Body of pancreas (tissue), 4 donors: ENCODE measurements around the gene MMP13. TPM values are rescaled to one million over a fixed set of nuclear protein-coding genes. Genes with fewer than 3 reads are reported as not detected.

Experiments used
- ATAC-seq: fragments of 150-250 bp; one replicate; pipeline ENCODE4 v1.9.1; 2016
- DNase-seq, 4 donors: peaks; one replicate each; pipeline ENCODE4 v3.0.0-alpha.2; 2019
- H3K27ac ChIP-seq, 4 donors: fragments of 200-600 bp; sonication (generic); 1 replicate in 3 of 4; 2 replicates in 1 of 4; pipeline versions ENCODE4 v1.5.1 to v1.6.1; 2016 to 2019; ENCODE audit warnings: mild to moderate bottlenecking in 1 of 4, mixed read lengths in 1 of 4, moderate library complexity in 1 of 4
- H3K27me3 ChIP-seq, 2 donors: fragments of 200-600 bp; sonication (generic); one replicate each; pipeline ENCODE4 v1.6.0; 2016; ENCODE audit warnings: mild to moderate bottlenecking in 1 of 2
- H3K36me3 ChIP-seq, 2 donors: fragments of 200-600 bp; sonication (generic); replicated peaks in 1 of 2; 2 replicates each; pipeline ENCODE4 v1.5.1; 2016; ENCODE audit warnings: low read depth in 2 of 2; ENCODE audit not compliant: insufficient read depth in 1 of 2
- H3K4me1 ChIP-seq: fragments of 200-600 bp; sonication (generic); one replicate; pipeline ENCODE4 v1.6.0; 2016
- H3K4me3 ChIP-seq, 2 donors: fragments of 200-600 bp; sonication (generic); 1 replicate in 1 of 2; 2 replicates in 1 of 2; pipeline ENCODE4 v1.5.1; 2016 to 2019
- H3K9me3 ChIP-seq, 3 donors: fragments of 200-600 bp; sonication (generic); 1 replicate in 2 of 3; 2 replicates in 1 of 3; pipeline ENCODE4 v1.5.1; 2016
- CTCF ChIP-seq, 7 experiments: fragments of 450-650 bp in 4 of 7; fragments of 200-600 bp in 3 of 7; sonication (generic) in 3 of 7; IDR thresholded peaks; one replicate each; pipeline ENCODE4 v1.5.1; 2016 to 2019; ENCODE audit warnings: antibody characterized with exemption in 7 of 7
- POLR2A ChIP-seq, 3 donors: fragments of 450-650 bp; IDR thresholded peaks; one replicate each; pipeline ENCODE4 v1.6.1; 2016; ENCODE audit warnings: antibody characterized with exemption in 3 of 3, mild to moderate bottlenecking in 2 of 3
- WGBS, 2 donors: methylation state at CpG; one replicate each; pipeline ENCODE4 v1.1.5; 2017; 5-methylcytosine and 5-hydroxymethylcytosine counted together
- intact Hi-C: fragments of 100-400 bp; cut with DNase I; formaldehyde crosslinking; loops from one replicate; pipeline ENCODE4 v1.15.1; 2023
- total RNA-seq, 2 donors: library from RNA; depleted of rRNA; stranded (reverse); fragments of >200 nt; gene quantifications; one replicate each; pipeline ENCODE4 v1.1.0, GENCODE V29; 2016

Gene MMP13
- total RNA-seq, 2 donors from 2014 or later: not detected

- no peak overlapping the region for H3K4me3 ChIP-seq
- no peak for ATAC-seq
- no peaks in the 10 kb centered on the region for H3K9me3 ChIP-seq
- H3K4me1 ChIP-seq: no peaks in the 10 kb centered on the region
- no peak for DNase-seq
- H3K36me3 ChIP-seq: no peaks in the 10 kb centered on the region
- no peak overlapping the region for H3K27ac ChIP-seq
- no peaks in the 10 kb centered on the region for H3K27me3 ChIP-seq
- WGBS, 2 donors: 68 to 71% methylated on average over 5 of the region's 5 CpGs
- intact Hi-C loops: no loop called here
- no peak for TF ChIP-seq POLR2A (IDR thresholded peaks at IDR 0.05)
- no peak for TF ChIP-seq CTCF (IDR thresholded peaks at IDR 0.05)
Measured at GRCh38 chr11:102989379-102990047, 34.0 kb upstream of the MMP13 start.

- 69 to 75% methylated on average over 2 of the region's 2 CpGs for WGBS, 2 donors
- H3K4me1 ChIP-seq: no peaks in the 10 kb centered on the region
- H3K9me3 ChIP-seq: no peaks in the 10 kb centered on the region
- no peaks in the 10 kb centered on the region for H3K27me3 ChIP-seq
- TF ChIP-seq POLR2A (IDR thresholded peaks at IDR 0.05) (no peak), CTCF (IDR thresholded peaks at IDR 0.05) (no peak)
- H3K36me3 ChIP-seq: no peaks in the 10 kb centered on the region
- ATAC-seq (no peak), DNase-seq (no peak)
- intact Hi-C loops: no loop called here
- no peak overlapping the region for H3K4me3 ChIP-seq
- H3K27ac ChIP-seq: no peak overlapping the region
Measured at GRCh38 chr11:102986815-102987214, 31.3 kb upstream of the MMP13 start.

- intact Hi-C loops: no loop called here
- Histone ChIP-seq H3K27me3 (no peaks in the 10 kb centered on the region), H3K27ac (no peak overlapping the region), H3K4me1 (no peaks in the 10 kb centered on the region), H3K4me3 (no peak overlapping the region), H3K9me3 (no peaks in the 10 kb centered on the region), H3K36me3 (no peaks in the 10 kb centered on the region)
- 47 to 68% methylated on average over 1 of the region's 1 CpG for WGBS, 2 donors
- DNase-seq: no peak
- no peak for ATAC-seq
- TF ChIP-seq CTCF (IDR thresholded peaks at IDR 0.05): no peak
- no peak for TF ChIP-seq POLR2A (IDR thresholded peaks at IDR 0.05)
Measured at GRCh38 chr11:102985850-102986249, 30.3 kb upstream of the MMP13 start.

GRCh38 chr11:102983486-102983885 lies 28.0 kb upstream of the MMP13 start:
- DNase-seq (no peak), ATAC-seq (no peak)
- Histone ChIP-seq H3K4me1 (no peaks in the 10 kb centered on the region), H3K27ac (no peak overlapping the region), H3K4me3 (no peak overlapping the region), H3K9me3 (no peaks in the 10 kb centered on the region), H3K36me3 (no peaks in the 10 kb centered on the region), H3K27me3 (no peaks in the 10 kb centered on the region)
- TF ChIP-seq POLR2A (IDR thresholded peaks at IDR 0.05) (no peak), CTCF (IDR thresholded peaks at IDR 0.05) (no peak)
- WGBS, 2 donors: 52 to 55% methylated on average over 2 of the region's 2 CpGs
- intact Hi-C loops: no loop called here

- intact Hi-C loops: no loop called here
- TF ChIP-seq POLR2A (IDR thresholded peaks at IDR 0.05) (no peak), CTCF (IDR thresholded peaks at IDR 0.05) (no peak)
Measured at GRCh38 chr11:102981324-102981910, 25.9 kb upstream of the MMP13 start.

More at GRCh38 chr11:102981324-102981910, 25.9 kb upstream of the MMP13 start:
- no peak for ATAC-seq
- H3K27ac ChIP-seq: no peak overlapping the region
- no peaks in the 10 kb centered on the region for H3K36me3 ChIP-seq
- no peak for DNase-seq
- H3K27me3 ChIP-seq: no peaks in the 10 kb centered on the region
- H3K4me3 ChIP-seq: no peak overlapping the region
- H3K9me3 ChIP-seq: no peaks in the 10 kb centered on the region
- H3K4me1 ChIP-seq: no peaks in the 10 kb centered on the region
